Measurements from ENCODE around the gene FAM83G.
"Not testable (repeated sequence)": the region's sequence is repeated elsewhere in the genome, so short reads cannot be mapped to it uniquely, and the experiment has no call there.

Gene FAM83G

GRCh38 chr17:19022128-19022527 is 17.6 kb upstream of the FAM83G start:
- DNase-seq: no peak

DNA sequence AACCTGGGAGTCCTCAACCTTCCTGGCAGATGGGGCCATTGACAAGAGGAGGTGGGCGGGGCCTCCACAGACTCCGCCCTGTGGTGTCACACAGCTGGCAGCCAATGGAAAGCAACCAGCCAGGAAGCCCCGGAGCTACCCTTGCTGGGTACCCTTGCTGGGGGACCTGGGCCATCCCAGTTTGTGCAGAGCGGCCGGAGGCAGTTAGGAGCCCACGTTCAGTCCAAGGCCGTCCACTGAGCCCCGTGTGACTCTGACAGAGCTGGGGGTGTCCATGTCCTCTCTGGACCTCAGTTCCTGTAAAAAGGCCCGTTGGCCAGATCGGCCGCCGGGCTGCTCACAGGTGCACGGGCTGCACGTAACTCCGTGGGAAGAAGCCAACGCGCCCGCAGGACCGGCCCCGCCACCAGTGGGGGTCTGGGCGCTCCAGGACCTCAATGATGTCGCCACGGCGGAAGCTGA is 17.1 kb upstream of the FAM83G start:
- no peak for DNase-seq

DNA sequence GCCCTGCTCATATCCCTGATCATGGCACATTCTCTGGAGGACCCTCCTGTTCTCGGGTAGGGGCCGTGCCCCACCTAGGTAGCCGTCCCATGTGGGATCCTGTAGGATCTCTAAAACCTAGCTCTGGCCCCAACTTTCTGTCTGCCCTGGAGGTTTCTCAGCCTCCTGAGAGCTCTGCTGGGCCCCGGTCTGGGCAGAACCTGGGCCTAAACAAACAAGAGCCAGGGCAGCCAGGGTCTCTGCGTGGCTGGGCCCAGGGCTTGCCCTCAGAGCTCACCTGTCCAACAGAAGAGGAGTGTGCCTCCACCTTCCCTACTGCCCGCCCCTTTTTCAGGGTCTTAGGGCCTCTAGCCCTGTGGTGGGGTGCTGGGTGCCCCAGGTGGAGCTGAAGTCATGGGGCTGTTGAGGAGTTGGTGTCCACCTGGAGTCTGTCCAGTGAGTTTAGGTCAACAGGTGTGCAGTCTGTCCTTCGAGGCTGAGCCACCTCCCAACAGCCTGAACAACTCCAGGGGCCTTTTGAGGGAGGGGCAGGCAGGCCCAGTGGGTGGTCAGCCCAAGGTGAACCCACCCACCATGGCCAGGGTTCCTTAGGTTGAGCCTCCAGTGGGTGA is 16.6 kb upstream of the FAM83G start:
- not testable (repeated sequence) for DNase-seq

- DNase-seq: no peak
Measured at GRCh38 chr17:19020016-19020415, 15.5 kb upstream of the FAM83G start.

- no peak for DNase-seq
Measured at GRCh38 chr17:19019041-19019941, 14.7 kb upstream of the FAM83G start.

- DNase-seq: no peak
Measured at GRCh38 chr17:19018600-19018950, 14.0 kb upstream of the FAM83G start.

- DNase-seq: no peak
Measured at GRCh38 chr17:19017804-19018599, 13.4 kb upstream of the FAM83G start.

DNA sequence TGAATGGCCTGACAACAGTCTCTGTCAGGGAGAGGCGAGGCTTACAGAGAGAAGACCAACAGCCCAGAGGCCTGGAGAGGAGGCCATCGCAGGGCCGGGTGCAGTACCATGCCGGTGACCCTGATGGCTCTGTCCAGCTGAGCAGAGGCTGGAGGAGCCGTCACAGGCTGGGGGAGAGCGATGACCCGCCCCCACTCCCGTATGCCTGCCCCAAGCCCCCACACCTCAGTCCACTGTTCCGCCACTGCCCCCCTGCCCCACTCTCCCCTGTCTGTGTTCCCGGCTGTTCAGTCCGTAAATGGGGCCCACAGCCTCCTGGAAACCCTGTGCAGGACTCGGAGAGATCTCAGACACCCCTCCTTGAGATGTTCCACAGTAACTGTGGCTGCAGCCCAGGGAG is 12.8 kb upstream of the FAM83G start:
- no peak for DNase-seq

- DNase-seq: no peak
Measured at GRCh38 chr17:19016881-19017280, 12.3 kb upstream of the FAM83G start.

DNA sequence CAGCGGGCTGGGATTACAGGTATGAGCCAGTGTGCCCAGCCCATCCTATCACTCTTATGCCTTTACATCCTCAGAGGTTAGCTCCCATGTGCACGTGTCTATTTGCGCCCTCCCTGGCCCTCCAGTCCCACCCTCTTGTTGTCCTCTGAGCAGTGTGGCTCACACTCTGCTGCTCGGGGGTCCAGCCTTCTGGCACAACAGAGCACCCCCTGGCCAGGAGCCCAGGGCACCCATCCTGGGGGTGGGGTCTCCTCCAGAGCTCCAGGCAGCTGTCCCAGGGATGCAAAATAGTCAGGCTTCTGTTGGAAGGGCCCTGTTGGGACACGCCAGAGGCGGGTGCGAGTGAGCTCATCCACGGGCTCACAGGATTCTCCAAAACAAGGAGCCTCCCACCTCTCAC is 11.7 kb upstream of the FAM83G start:
- no peak for DNase-seq

- no peak for DNase-seq
Measured at GRCh38 chr17:19015428-19015827, 10.9 kb upstream of the FAM83G start.

DNA sequence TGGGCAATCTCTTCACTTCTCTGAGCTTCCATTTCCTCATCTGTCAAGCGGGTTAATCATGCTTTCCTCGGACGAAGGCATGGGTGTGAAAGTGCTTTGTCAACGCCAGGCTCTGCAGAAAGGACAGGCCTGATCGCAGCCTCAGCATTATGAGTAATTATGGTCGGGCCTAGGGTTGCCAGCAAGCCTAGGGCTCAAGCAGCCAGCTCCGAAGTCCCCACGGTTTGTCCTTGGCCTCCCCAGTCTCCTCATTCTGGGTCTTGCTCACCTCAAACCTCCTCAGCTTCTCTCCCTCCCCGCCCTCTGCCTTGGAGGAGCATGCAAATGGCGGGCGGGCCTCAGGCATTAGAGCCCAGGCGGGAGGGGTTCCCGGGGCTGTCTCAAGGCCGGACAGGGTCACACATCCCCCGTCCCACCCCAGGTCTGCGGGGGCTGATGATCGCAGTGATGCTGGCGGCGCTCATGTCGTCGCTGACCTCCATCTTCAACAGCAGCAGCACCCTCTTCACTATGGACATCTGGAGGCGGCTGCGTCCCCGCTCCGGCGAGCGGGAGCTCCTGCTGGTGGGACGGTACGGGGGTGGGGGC is 10.2 kb upstream of the FAM83G start:
- no peak for DNase-seq

DNA sequence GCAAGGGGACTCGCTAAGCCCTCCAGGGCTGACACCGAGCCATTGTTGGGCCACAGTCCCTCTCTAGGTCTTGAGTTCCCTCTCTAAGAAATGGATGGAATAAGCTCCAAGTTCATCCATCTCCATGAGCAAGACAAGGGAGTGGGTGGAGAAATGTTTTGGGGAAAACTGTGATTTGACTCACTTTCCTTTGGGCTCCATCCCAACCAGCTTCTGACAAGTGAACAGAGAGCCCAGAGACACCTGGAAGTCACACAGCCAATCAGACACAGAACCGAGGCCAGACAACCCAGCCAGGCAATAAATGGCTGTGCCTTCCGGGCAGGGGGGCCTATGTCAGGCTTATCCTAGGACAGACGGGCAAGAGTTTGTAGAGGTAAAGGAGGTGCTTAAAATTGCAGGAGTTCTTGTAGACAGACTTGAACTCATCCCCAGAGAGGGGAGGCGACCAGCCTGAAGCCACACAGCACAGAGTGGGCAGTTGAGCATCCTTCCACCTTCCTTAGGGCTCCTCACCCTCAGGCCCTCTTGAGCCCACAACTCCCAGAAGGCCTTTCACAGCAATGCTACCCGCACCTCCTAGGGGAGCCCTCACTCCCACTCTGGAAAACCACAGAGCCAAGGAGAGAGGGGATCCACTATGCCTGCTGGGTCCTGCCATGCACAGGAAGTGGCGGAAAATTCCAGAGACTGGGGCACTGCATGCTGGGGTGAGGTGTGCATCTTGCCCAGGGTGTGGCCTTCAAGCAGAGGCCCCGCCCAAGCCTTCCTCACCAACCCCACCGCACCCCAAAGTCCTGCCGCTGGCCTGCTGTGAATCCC is 9.5 kb upstream of the FAM83G start:
- DNase-seq: no peak

DNA sequence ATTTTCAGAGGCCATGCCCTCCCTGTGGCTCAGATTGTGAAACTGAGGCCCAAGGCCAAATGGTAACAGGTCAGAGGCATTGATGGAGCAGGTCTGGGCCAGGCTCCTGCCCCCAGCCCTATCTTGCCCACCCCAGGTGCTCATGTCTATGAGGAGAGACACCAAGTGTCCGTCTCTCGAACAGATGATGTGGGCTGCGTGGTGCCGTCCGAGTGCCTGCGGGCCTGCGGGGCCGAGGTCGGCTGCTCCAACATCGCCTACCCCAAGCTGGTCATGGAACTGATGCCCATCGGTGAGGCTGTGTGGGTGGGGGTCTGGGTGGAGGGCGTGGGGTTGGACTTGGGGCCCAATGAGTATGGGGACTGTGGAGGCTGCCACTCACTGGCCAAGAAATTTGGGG is 8.7 kb upstream of the FAM83G start:
- no peak for DNase-seq

GRCh38 chr17:19012171-19013080 is 7.9 kb upstream of the FAM83G start:
- DNase-seq: no peak

- no peak for DNase-seq
Measured at GRCh38 chr17:19011581-19011980, 7.0 kb upstream of the FAM83G start.

DNA sequence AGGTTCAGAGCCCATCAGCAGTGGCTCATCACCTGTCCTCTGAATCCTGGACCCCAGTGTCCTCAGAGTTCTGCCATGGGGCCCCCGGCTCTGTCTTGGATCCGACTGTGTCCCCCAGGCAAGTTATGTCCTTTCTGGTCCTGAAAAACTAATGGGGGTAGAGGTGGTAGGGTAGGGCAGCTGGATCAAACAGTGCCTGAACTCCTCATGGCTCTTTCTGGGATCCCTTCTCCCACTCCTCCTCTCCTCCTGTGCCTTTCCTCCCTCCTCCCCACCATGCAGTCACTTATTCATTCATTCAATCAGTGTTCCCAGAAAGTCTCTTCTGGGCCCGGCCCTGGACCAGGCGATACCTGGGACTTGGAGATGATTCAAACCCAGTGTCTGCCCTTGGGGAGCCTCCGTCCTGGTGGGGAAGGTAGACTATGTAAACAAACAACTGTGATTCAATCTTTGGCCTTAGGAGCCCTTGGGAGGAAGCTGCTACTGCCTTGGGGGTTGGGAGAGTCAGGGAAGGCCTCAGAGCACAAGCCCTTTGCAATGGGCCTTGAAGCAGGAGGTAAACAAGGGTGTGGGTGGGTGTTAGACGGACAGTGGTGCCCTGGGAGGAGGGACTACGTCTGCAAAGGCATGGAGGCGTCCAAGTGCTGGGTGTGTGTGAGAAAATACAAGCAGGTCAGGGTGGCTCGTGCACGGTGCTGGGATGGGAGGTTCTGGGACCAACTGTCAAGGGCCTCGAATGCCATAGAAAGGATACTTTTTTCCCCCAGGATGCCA is 6.4 kb upstream of the FAM83G start:
- no peak for DNase-seq

DNA sequence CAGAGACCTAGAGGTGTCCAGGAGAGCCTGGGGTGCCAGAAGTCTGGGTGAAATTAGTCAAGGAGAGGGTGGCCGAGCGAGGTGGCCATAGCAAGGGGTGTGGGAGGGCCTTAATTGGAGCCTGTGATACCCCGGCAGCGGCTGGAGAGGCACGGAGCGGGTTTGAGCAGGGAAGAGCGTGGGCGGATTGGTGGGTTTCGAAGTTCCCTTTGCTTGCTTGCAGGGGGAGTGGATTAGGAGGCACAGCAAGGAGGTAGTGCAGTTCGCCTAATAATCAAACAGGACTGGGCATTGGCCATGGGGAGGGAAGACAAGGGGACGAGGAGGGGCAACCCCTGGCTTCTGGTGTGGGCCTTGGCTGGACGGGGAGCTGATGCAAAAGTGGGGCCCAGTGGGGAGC is 5.4 kb upstream of the FAM83G start:
- no peak for DNase-seq

GRCh38 chr17:19006698-19007097 is 2.1 kb upstream of the FAM83G start:
- DNase-seq: no peak

GRCh38 chr17:19005789-19006430 is 1.3 kb upstream of the FAM83G start:
- no peak for DNase-seq

Measured in CD4-positive, alpha-beta T cell treated with Interleukin-4 for 4 hours (primary cell).